Esophagus squamous epithelium (tissue), 4 donors: Measurements from ENCODE around the gene CDH20.
"Not testable (repeated sequence)": the region's sequence is repeated elsewhere in the genome, so short reads cannot be mapped to it uniquely, and the experiment has no call there.

Experiments
- POLR2A ChIP-seq, 4 donors: fragments of 450-650 bp; IDR thresholded peaks; one replicate each; pipeline ENCODE4 v1.6.1; 2017; ENCODE audit warnings: antibody characterized with exemption in 4 of 4, mild to moderate bottlenecking in 4 of 4, moderate library complexity in 3 of 4
- TF ChIP-seq, protein P1 (sequence below), 6 experiments: fragments of 450-650 bp in 4 of 6; fragments of 200-600 bp in 2 of 6; sonication (generic) in 2 of 6; IDR thresholded peaks; one replicate each; pipeline ENCODE4 v1.5.1; 2016 to 2019; ENCODE audit warnings: antibody characterized with exemption in 6 of 6, mild to moderate bottlenecking in 4 of 6, moderate library complexity in 4 of 6

DNA sequence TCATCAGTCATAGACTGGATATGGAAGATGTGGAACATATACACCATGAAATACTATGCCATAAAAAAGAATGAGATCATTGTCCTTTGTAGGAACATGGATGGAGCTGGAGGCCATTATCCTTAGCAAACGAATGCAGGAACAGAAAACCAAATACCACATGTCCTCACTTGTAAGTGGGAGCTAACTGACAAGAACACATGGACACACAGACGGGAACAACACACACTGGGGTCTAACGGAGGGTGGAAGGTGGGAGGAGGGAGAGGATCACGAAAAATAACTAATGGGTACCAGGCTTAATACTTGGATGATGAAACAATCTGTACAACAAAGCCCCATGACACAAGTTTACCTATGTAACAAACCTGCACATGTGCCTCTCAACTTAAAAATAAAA is 36.4 kb downstream of the CDH20 start:
- TF ChIP-seq, protein P1, sequence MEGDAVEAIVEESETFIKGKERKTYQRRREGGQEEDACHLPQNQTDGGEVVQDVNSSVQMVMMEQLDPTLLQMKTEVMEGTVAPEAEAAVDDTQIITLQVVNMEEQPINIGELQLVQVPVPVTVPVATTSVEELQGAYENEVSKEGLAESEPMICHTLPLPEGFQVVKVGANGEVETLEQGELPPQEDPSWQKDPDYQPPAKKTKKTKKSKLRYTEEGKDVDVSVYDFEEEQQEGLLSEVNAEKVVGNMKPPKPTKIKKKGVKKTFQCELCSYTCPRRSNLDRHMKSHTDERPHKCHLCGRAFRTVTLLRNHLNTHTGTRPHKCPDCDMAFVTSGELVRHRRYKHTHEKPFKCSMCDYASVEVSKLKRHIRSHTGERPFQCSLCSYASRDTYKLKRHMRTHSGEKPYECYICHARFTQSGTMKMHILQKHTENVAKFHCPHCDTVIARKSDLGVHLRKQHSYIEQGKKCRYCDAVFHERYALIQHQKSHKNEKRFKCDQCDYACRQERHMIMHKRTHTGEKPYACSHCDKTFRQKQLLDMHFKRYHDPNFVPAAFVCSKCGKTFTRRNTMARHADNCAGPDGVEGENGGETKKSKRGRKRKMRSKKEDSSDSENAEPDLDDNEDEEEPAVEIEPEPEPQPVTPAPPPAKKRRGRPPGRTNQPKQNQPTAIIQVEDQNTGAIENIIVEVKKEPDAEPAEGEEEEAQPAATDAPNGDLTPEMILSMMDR (IDR thresholded peaks at IDR 0.05), result not testable (repeated sequence)
- not testable (repeated sequence) for TF ChIP-seq POLR2A (IDR thresholded peaks at IDR 0.05)
